Activated CD8-positive, alpha-beta T cell treated with anti-CD3 and anti-CD28 coated beads, Interleukin-2, amount 10 ng/mL, durations not matched to agents 7 days and 5 days (primary cell): ENCODE measurements around the gene APOA1. TPM values are rescaled to one million over a fixed set of nuclear protein-coding genes. Genes with fewer than 3 reads are reported as not detected.
A peak's percentile ranks its signal among the peaks of the same experiment; 100 is the strongest.

Source experiments
- ATAC-seq: fragments of 150-1000 bp; cut with Tn5 transposase; one replicate; pipeline ENCODE4 v1.10.0; 2021; ENCODE audit warnings: moderate library complexity
- CTCF ChIA-PET: fragments of 350-600 bp; sonication (Branson Sonifier 250); formaldehyde crosslinking; loops from one replicate; lab custom pipeline; 2021; ENCODE audit warnings: antibody characterized with exemption; lab: Charles Lee
- POLR2A ChIA-PET: fragments of 350-600 bp; sonication (Branson Sonifier 250); formaldehyde crosslinking; loops from one replicate; lab custom pipeline; 2021; ENCODE audit warnings: antibody characterized with exemption; lab: Charles Lee
- DNase-seq: peaks from one replicate; pipeline ENCODE4 v3.0.0-alpha.2; 2020
- H3K27ac Mint-ChIP-seq: one replicate; pipeline ENCODE4 v1.8.0; 2021; ENCODE audit warnings: mild to moderate bottlenecking, mixed read lengths
- H3K27me3 Mint-ChIP-seq: one replicate; pipeline ENCODE4 v1.8.0; 2021; ENCODE audit warnings: low read depth, mixed read lengths
- H3K36me3 Mint-ChIP-seq: one replicate; pipeline ENCODE4 v1.8.0; 2021; ENCODE audit warnings: low read depth, mixed read lengths
- H3K4me1 Mint-ChIP-seq: one replicate; pipeline ENCODE4 v1.8.0; 2021; ENCODE audit warnings: low read depth, mixed read lengths
- H3K4me3 Mint-ChIP-seq: one replicate; pipeline ENCODE4 v1.8.0; 2021; ENCODE audit warnings: mild to moderate bottlenecking, mixed read lengths
- H3K9me3 Mint-ChIP-seq: one replicate; pipeline ENCODE4 v1.8.0; 2022; ENCODE audit warnings: mixed read lengths; ENCODE audit not compliant: insufficient read depth
- total RNA-seq, 2 experiments: library from RNA; stranded (reverse); gene quantifications; one replicate each; pipeline ENCODE4 v1.2.3, GENCODE V29; 2021

The APOA1 gene
- total RNA-seq, 2 experiments from 2014 or later = not detected

GRCh38 chr11:116825854-116826750, 11.3 kb downstream of the APOA1 start:
- POLR2A ChIA-PET = no interaction called here

GRCh38 chr11:116825434-116825833, 12.0 kb downstream of the APOA1 start:
- CTCF ChIA-PET = interaction anchor here (1.2 kb wide), 1 partner anchor 281 kb away, joined by 4 read pairs; no protein-coding TSS in a partner anchor
- no peaks in the 10 kb centered on the region for H3K36me3 Mint-ChIP-seq
- no peak overlapping the region for H3K4me3 Mint-ChIP-seq
- no peaks in the 10 kb centered on the region for H3K27me3 Mint-ChIP-seq
- no peak for DNase-seq
- no peak overlapping the region for H3K27ac Mint-ChIP-seq
- POLR2A ChIA-PET = no interaction called here
- H3K4me1 Mint-ChIP-seq = no peaks in the 10 kb centered on the region
- no peak for ATAC-seq
- H3K9me3 Mint-ChIP-seq = no peaks in the 10 kb centered on the region

More at GRCh38 chr11:116825854-116826750, 11.3 kb downstream of the APOA1 start:
- Mint-ChIP-seq H3K36me3 (no peaks in the 10 kb centered on the region), H3K27me3 (no peaks in the 10 kb centered on the region), H3K4me3 (no peak overlapping the region), H3K4me1 (no peaks in the 10 kb centered on the region), H3K27ac (no peak overlapping the region), H3K9me3 (no peaks in the 10 kb centered on the region)
- CTCF ChIA-PET = interaction anchor here (0.9 to 1.2 kb wide), 2 partner anchors 10 to 280 kb away, joined by 3 to 4 read pairs; no protein-coding TSS in a partner anchor
- DNase-seq (no peak), ATAC-seq (peak; percentile 14)

- DNase-seq (no peak), ATAC-seq (no peak)
- no peak within 1 kb of the TSS for H3K27ac Mint-ChIP-seq
- H3K4me1 Mint-ChIP-seq = no peaks in the 10 kb centered on the region
- CTCF ChIA-PET = interaction anchor here (2.1 to 3.2 kb wide), 2 partner anchors 13 to 33 kb away, joined by 7 to 16 read pairs; partner anchors contain the start of gene APOA5
- H3K27me3 Mint-ChIP-seq = no peaks in the 10 kb centered on the region
- POLR2A ChIA-PET = no interaction called here
- no peak within 1 kb of the TSS for H3K4me3 Mint-ChIP-seq
- no peaks in the 10 kb centered on the region for H3K36me3 Mint-ChIP-seq
- H3K9me3 Mint-ChIP-seq = no peaks in the 10 kb centered on the region
Observed at GRCh38 chr11:116823031-116823843, 14.2 kb downstream of the APOA1 start, which contains the start of gene APOA4. TSS of gene APOA4 (minus strand) at chr11:116823304. CDS start at chr11:116823191, 113 bp downstream.

GRCh38 chr11:116822575-116822974, 14.8 kb downstream of the APOA1 start:
- Mint-ChIP-seq H3K27me3 (no peaks in the 10 kb centered on the region), H3K4me3 (no peak overlapping the region), H3K4me1 (no peaks in the 10 kb centered on the region), H3K36me3 (no peaks in the 10 kb centered on the region), H3K9me3 (no peaks in the 10 kb centered on the region), H3K27ac (no peak overlapping the region)
- ATAC-seq (no peak), DNase-seq (no peak)
- ChIA-PET CTCF (interaction anchor here (2.1 to 3.2 kb wide), 2 partner anchors 13 to 32 kb away, joined by 7 to 16 read pairs; partner anchors contain the start of gene APOA5), POLR2A (no interaction called here)

GRCh38 chr11:116821050-116821918, 16.1 kb downstream of the APOA1 start:
- Mint-ChIP-seq H3K27me3 (no peaks in the 10 kb centered on the region), H3K9me3 (no peaks in the 10 kb centered on the region), H3K4me1 (no peaks in the 10 kb centered on the region), H3K36me3 (no peaks in the 10 kb centered on the region), H3K27ac (no peak overlapping the region), H3K4me3 (no peak overlapping the region)
- ATAC-seq (no peak), DNase-seq (no peak)
- POLR2A ChIA-PET = no interaction called here
- CTCF ChIA-PET = interaction anchor here (1.5 to 1.6 kb wide), 2 partner anchors 15 to 30 kb away, joined by 5 to 9 read pairs; partner anchors contain the start of gene APOA5

GRCh38 chr11:116819049-116819448, 18.4 kb downstream of the APOA1 start:
- H3K4me1 Mint-ChIP-seq = no peaks in the 10 kb centered on the region
- no peaks in the 10 kb centered on the region for H3K9me3 Mint-ChIP-seq
- no peaks in the 10 kb centered on the region for H3K27me3 Mint-ChIP-seq
- H3K36me3 Mint-ChIP-seq = no peaks in the 10 kb centered on the region
- POLR2A ChIA-PET = no interaction called here
- CTCF ChIA-PET = interaction anchor here (1.1 to 1.8 kb wide), 2 partner anchors 17 to 28 kb away, joined by 4 to 8 read pairs; partner anchors contain the start of gene APOA5
- H3K27ac Mint-ChIP-seq = no peak overlapping the region
- ATAC-seq (no peak), DNase-seq (no peak)
- no peak overlapping the region for H3K4me3 Mint-ChIP-seq

- no peak for DNase-seq
- no peak for ATAC-seq
- ChIA-PET CTCF (no interaction called here), POLR2A (no interaction called here)
- Mint-ChIP-seq H3K27me3 (no peaks in the 10 kb centered on the region), H3K4me1 (no peaks in the 10 kb centered on the region), H3K4me3 (no peak overlapping the region), H3K36me3 (no peaks in the 10 kb centered on the region), H3K9me3 (no peaks in the 10 kb centered on the region), H3K27ac (no peak overlapping the region)
Observed at GRCh38 chr11:116814502-116814901, 22.9 kb downstream of the APOA1 start.

GRCh38 chr11:116813781-116814471, 23.5 kb downstream of the APOA1 start:
- H3K9me3 Mint-ChIP-seq = no peaks in the 10 kb centered on the region
- no peak overlapping the region for H3K27ac Mint-ChIP-seq
- H3K4me3 Mint-ChIP-seq = no peak overlapping the region
- ChIA-PET CTCF (interaction anchor here (0.9 to 2.3 kb wide), 4 partner anchors 22 to 292 kb away, joined by 3 to 24 read pairs (median 4); no protein-coding TSS in a partner anchor), POLR2A (interaction anchor here (1.2 kb wide), 1 partner anchor 9 kb away, joined by 3 read pairs; no protein-coding TSS in a partner anchor)
- no peaks in the 10 kb centered on the region for H3K4me1 Mint-ChIP-seq
- peaks cover 3% of the 10 kb centered on the region for H3K27me3 Mint-ChIP-seq
- no peak for DNase-seq
- H3K36me3 Mint-ChIP-seq = no peaks in the 10 kb centered on the region
- ATAC-seq = no peak

GRCh38 chr11:116813170-116813569, 24.3 kb downstream of the APOA1 start:
- POLR2A ChIA-PET = interaction anchor here (1.2 kb wide), 1 partner anchor 9 kb away, joined by 3 read pairs; no protein-coding TSS in a partner anchor
- no peaks in the 10 kb centered on the region for H3K9me3 Mint-ChIP-seq
- DNase-seq = no peak

GRCh38 chr11:116812109-116812508, 25.3 kb downstream of the APOA1 start:
- H3K4me3 Mint-ChIP-seq = no peak overlapping the region
- no peak for ATAC-seq
- no peak for DNase-seq
- no peaks in the 10 kb centered on the region for H3K9me3 Mint-ChIP-seq
- no peak overlapping the region for H3K27ac Mint-ChIP-seq
- no peaks in the 10 kb centered on the region for H3K36me3 Mint-ChIP-seq
- CTCF ChIA-PET = interaction anchor here (1.4 to 2.3 kb wide), 2 partner anchors 21 to 24 kb away, joined by 9 to 24 read pairs; partner anchors contain the start of gene APOA5
- POLR2A ChIA-PET = interaction anchor here (0.7 kb wide), 1 partner anchor 332 kb away, joined by 4 read pairs; no protein-coding TSS in a partner anchor
- peaks cover 9% of the 10 kb centered on the region for H3K27me3 Mint-ChIP-seq
- no peaks in the 10 kb centered on the region for H3K4me1 Mint-ChIP-seq

More at GRCh38 chr11:116813170-116813569, 24.3 kb downstream of the APOA1 start:
- no peak for ATAC-seq
- H3K27ac Mint-ChIP-seq = no peak overlapping the region
- no peaks in the 10 kb centered on the region for H3K36me3 Mint-ChIP-seq
- H3K4me3 Mint-ChIP-seq = no peak overlapping the region
- no peaks in the 10 kb centered on the region for H3K4me1 Mint-ChIP-seq
- H3K27me3 Mint-ChIP-seq = peaks cover 4% of the 10 kb centered on the region
- CTCF ChIA-PET = interaction anchor here (0.8 to 2.3 kb wide), 6 partner anchors 22 to 293 kb away, joined by 3 to 24 read pairs (median 4); partner anchors contain the start of gene APOA5
